ENCODE measurements around the gene ACTN3. TPM values are rescaled to one million over a fixed set of nuclear protein-coding genes. Genes with fewer than 3 reads are reported as not detected.
"Not testable (repeated sequence)": the region's sequence is repeated elsewhere in the genome, so short reads cannot be mapped to it uniquely, and the experiment has no call there.

Gene ACTN3
- total RNA-seq, 2 donors from 2014 or later: not detected

GRCh38 chr11:66543263-66544107, 3.2 kb upstream of the ACTN3 start:
- 19% methylated on average over 26 of the region's 26 CpGs for WGBS
- TF ChIP-seq POLR2A (IDR thresholded peaks at IDR 0.05) (no peak), CTCF (IDR thresholded peaks at IDR 0.05) (peak in 2 of 4 experiments; percentile 29 to 33), POLR2AphosphoS5 (IDR thresholded peaks at IDR 0.05) (no peak)
- Histone ChIP-seq H3K4me1 (replicated peaks) (peaks cover 4% of the 10 kb centered on the region), H3K4me3 (no peak overlapping the region), H3K36me3 (no peaks in the 10 kb centered on the region), H3K27ac (no peak overlapping the region), H3K27me3 (replicated peaks; ENCODE audit: insufficient read depth) (no peaks in the 10 kb centered on the region), H3K9me3 (no peaks in the 10 kb centered on the region)
- DNase-seq (ENCODE audit: low spot score): no peak
- intact Hi-C loops (cut with DNase I): no loop called here

GRCh38 chr11:66544952-66545351, 1.8 kb upstream of the ACTN3 start:
- H3K36me3 ChIP-seq; DNase-seq (ENCODE audit: low spot score); H3K27me3 ChIP-seq (replicated peaks; ENCODE audit: insufficient read depth); H3K4me1 ChIP-seq (replicated peaks); H3K9me3 ChIP-seq; intact Hi-C loops (cut with DNase I); H3K27ac ChIP-seq: not testable (repeated sequence)
- 75% methylated on average over 14 of the region's 14 CpGs for WGBS
- H3K4me3 ChIP-seq: peak overlapping the region in 1 of 2 donors; percentile 71

GRCh38 chr11:66545701-66546367, 869 bp upstream of the ACTN3 start, which contains the start of gene ZDHHC24:
Gene ZDHHC24 (minus strand): TSS chr11:66546048. CDS start chr11:66546003, 45 bp downstream.
- WGBS: under 1% methylated on average over 59 of the region's 71 CpGs
- Histone ChIP-seq H3K27ac (peak within 1 kb of the TSS in 1 of 2 donors; percentile 55), H3K4me1 (replicated peaks) (peaks cover 4% of the 10 kb centered on the region)

GRCh38 chr11:66546966-66547661, 411 bp downstream of the ACTN3 start:
- Histone ChIP-seq H3K27me3 (replicated peaks; ENCODE audit: insufficient read depth) (no peaks in the 10 kb centered on the region), H3K4me3 (no peak overlapping the region), H3K36me3 (no peaks in the 10 kb centered on the region), H3K27ac (no peak overlapping the region), H3K4me1 (replicated peaks) (peaks cover 4% of the 10 kb centered on the region), H3K9me3 (no peaks in the 10 kb centered on the region)
- intact Hi-C loops (cut with DNase I): no loop called here
- no peak for TF ChIP-seq CTCF (IDR thresholded peaks at IDR 0.05)
- no peak for TF ChIP-seq POLR2A (IDR thresholded peaks at IDR 0.05)
- TF ChIP-seq POLR2AphosphoS5 (IDR thresholded peaks at IDR 0.05): no peak
- WGBS: 37% methylated on average over 18 of the region's 18 CpGs
- DNase-seq (ENCODE audit: low spot score): no peak

More at GRCh38 chr11:66545701-66546367, 869 bp upstream of the ACTN3 start, which contains the start of gene ZDHHC24:
- intact Hi-C loops (cut with DNase I): no loop called here
- no peaks in the 10 kb centered on the region for H3K27me3 ChIP-seq (replicated peaks; ENCODE audit: insufficient read depth)
- no peaks in the 10 kb centered on the region for H3K9me3 ChIP-seq
- H3K4me3 ChIP-seq: peak within 1 kb of the TSS; percentile 71 to 81
- TF ChIP-seq POLR2A (IDR thresholded peaks at IDR 0.05): peak; percentile 25
- TF ChIP-seq POLR2AphosphoS5 (IDR thresholded peaks at IDR 0.05): peak; percentile 91
- no peak for TF ChIP-seq CTCF (IDR thresholded peaks at IDR 0.05)
- peak; percentile 95 for DNase-seq (ENCODE audit: low spot score)
- H3K36me3 ChIP-seq: no peaks in the 10 kb centered on the region

GRCh38 chr11:66547662-66548009, 933 bp downstream of the ACTN3 start:
- Histone ChIP-seq H3K4me1 (replicated peaks) (peaks cover 4% of the 10 kb centered on the region), H3K36me3 (no peaks in the 10 kb centered on the region), H3K27me3 (replicated peaks; ENCODE audit: insufficient read depth) (no peaks in the 10 kb centered on the region), H3K9me3 (no peaks in the 10 kb centered on the region), H3K4me3 (no peak overlapping the region), H3K27ac (no peak overlapping the region)
- intact Hi-C loops (cut with DNase I): no loop called here
- 56% methylated on average over 5 of the region's 5 CpGs for WGBS
- TF ChIP-seq POLR2A (IDR thresholded peaks at IDR 0.05) (no peak), POLR2AphosphoS5 (IDR thresholded peaks at IDR 0.05) (no peak), CTCF (IDR thresholded peaks at IDR 0.05) (no peak)
- DNase-seq (ENCODE audit: low spot score): no peak
